Neural progenitor cell (in vitro differentiated cells): ENCODE data around the gene FAM13C.

Experiments
- EZH2 ChIP-seq: fragments of 200-600 bp; sonication (generic); IDR thresholded peaks from 2 replicates; pipeline ENCODE4 v1.6.1; 2017; ENCODE audit warnings: antibody characterized with exemption, mild to moderate bottlenecking, moderate library complexity
- TF ChIP-seq, protein P1 (sequence below): fragments of 200-600 bp; sonication (generic); IDR thresholded peaks from 2 replicates; pipeline ENCODE4 v1.5.1; 2017; ENCODE audit warnings: antibody characterized with exemption, mild to moderate bottlenecking

DNA sequence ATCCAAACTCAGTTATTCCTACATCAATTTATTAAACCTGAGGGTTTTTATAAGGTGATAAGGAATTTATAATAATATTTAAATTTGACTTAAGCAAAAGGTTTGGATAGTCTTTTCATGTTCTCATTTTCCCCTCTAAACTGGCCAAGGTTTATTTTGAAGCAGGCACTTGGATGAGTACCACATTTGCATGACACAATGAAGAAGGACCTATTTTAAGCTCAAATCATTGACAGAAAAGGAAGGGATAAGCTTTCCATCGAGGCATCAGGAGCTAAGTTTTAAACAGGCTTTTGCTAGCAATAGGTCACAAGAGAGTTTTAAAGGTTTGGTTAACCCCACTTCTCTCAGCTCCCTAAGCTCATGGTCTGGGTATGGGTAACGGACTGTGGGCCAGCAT lies 28.7 kb upstream of the FAM13C start:
- TF ChIP-seq, protein P1, sequence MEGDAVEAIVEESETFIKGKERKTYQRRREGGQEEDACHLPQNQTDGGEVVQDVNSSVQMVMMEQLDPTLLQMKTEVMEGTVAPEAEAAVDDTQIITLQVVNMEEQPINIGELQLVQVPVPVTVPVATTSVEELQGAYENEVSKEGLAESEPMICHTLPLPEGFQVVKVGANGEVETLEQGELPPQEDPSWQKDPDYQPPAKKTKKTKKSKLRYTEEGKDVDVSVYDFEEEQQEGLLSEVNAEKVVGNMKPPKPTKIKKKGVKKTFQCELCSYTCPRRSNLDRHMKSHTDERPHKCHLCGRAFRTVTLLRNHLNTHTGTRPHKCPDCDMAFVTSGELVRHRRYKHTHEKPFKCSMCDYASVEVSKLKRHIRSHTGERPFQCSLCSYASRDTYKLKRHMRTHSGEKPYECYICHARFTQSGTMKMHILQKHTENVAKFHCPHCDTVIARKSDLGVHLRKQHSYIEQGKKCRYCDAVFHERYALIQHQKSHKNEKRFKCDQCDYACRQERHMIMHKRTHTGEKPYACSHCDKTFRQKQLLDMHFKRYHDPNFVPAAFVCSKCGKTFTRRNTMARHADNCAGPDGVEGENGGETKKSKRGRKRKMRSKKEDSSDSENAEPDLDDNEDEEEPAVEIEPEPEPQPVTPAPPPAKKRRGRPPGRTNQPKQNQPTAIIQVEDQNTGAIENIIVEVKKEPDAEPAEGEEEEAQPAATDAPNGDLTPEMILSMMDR, result no peak
- no peak for TF ChIP-seq EZH2
